HG02970 (cell line): ENCODE data around the gene MELTF.
A peak's percentile ranks its signal among the peaks of the same experiment; 100 is the strongest.

Source experiments
- ATAC-seq: cut with Tn5 transposase; IDR thresholded peaks from one replicate; pipeline ENCODE4 v1.9.1; 2021; ENCODE audit warnings: mild to moderate bottlenecking, moderate library complexity, moderate number of reproducible peaks; ENCODE audit not compliant: unreplicated experiment, low FRiP score

The MELTF gene

DNA sequence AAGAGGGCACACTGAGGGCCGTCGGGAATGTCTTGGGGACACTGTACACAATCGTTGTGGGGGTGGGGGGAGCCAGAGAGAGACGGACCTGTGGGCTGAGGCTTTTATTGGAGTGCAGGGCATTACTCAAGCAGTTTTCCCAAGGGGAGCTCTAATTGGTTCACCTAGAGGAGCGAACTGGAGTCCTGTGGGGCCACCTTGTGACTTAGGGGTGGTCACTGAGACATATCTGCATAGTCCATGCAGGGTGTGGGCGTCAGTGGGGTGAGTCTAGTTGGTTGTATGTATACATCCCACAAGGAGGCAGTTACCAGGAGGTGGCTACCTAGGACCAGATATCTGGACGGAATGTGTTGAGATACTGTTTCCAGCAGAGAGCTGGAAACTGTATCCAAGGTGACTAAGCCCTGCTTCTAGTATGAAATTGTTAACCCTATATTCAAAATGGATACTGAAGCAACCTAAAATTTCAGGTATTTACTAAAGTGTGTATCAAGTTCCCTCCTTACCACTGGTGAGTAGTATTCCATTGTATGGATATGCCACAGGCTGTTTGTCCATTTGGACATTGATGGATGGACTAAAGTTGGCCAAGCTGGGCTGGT is 58.4 kb downstream of the MELTF start:
- no peak for ATAC-seq

DNA sequence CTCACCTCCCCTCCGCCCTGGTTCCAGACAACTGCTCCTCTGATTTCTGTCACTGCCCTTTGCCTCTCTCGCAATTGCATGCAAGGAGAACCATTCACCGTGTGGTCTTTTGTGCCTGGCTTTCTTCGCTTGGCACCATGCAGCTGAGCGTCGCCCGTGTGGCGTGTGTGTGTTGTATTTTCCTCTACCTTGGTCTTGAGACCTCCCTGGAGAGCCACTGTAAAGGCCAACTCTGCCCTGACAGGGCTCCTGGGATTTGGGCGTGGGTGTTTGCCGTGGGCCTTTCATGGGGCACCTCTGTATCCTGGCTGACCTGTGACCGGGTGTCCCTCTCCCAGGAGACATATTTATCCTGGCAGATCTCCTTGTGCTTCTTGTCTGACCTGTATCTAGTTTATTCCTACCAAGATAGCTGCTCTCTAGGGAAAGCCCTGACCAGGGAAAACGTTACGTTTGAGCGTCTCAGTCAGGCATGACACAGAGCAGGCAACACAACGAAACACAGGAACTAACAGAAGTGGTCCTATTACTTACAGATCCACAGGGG is 59.0 kb downstream of the MELTF start:
- ATAC-seq = no peak

DNA sequence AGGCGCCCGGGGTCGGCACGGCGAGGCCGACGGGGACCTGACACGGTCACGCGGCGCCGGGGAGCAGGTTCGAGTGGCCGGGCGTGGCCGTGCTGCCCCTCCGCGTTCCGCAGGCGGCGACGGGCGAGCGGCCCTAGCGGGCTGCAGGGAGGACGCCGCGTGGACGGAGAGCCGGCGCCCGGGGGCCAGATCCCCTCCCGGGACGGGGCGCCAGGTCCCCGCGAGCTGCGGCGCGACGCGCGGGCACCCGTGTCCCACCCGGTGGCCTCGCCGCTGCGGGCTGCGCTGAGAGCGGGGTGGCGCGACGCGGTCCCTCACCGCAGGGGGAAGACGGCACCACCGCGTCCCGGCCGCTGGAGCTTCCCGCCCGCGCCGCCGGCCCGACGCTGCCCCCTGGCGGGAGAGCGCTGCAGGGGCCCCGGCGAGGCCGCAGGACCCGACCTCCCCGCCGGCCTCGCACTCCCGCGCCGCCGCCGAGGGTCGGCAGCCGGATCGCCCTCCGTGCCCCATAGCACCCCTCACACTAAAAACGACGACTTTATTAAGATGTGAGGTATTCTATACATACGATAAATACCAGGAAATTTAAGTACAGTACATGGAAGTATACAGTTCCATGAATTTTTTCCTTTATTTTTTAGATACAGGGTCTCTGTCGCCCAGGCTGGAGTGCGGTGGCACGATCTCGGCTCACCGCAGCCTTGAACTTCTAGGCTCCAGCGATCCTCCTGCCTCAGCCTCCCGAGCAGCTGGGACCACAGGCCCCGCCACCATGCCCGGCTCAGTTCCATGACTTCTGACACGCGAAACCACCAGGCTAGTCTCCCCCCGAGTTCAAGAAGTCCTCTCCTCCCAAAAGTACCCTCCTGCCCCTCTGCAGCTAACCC is 59.7 kb downstream of the MELTF start:
- ATAC-seq = peak; percentile 58

DNA sequence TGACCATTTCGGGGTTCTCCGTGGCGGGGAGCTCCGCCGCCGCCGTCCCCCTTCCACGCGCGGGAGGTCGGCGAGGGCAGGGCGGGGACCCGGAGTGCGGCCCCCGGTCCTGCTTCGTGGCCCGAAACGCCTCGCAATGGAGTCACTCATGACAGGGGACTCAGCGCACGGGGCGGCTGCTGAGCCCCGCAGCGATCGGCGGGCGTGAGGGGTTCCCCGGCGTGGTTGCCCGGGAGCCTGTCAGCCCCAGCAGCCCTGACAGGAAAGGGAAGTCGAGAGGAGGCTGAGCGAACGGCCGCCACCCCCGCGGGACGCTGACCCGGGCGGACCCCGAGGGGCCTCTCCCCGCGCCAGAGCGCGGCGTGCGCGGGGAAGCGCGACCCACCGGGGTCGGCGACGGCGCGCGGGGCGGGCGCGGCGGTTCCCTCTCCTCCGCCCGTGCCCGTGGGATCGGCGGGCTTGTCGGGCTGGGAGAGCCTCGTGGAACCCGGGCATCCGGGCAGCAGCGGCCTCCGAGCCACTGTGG is 60.4 kb downstream of the MELTF start:
- ATAC-seq = peak; percentile 40

DNA sequence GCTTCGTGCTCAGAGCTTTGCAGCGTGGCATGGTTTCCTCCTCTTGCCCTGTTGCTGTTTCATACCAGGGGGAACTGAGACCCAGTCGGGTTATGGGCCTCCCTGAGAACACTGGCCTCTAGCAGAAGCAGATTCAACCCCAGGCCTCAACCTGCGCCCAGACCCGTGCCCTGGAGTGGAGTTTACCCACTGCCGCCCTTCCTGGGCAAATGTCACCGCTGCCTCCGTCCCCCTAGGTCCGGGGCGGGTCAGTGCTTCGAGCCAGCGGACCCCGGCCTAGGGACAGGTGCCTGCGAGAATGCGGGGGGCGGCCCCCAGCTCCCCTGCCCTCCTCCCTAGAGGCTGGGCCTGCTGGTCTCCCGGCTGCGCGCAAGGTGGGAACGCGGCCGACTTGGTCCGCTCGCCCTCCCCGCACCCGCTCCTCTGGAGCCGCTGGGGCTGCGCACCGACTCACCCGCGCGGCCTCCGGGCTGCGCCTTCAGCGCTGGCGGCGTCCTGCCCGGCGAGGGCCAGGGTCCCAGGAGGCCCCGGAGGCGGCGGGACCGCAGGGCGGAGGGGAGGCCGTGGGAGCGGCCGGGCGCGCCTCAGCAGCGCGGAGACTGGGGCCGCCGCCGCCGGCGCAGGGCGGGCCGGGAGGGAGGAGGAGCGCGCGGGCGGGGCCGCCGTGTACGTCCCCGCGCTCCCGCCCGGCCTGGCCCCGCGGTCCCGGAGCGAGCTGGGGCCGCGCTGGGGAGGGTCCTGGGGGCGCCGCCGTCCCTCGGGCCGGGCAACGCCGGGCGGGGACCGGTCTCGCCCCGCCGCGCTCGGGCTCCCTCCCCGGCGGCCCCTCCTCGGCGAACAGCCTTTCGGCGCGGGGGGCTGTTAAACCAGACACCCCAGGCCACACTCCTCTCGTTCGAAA is 61.1 kb downstream of the MELTF start, which contains the start of gene PIGZ:
PIGZ (minus strand) TSS at position 601 of the 901 bp plus-strand sequence. CDS start 16,802 bp downstream, outside the sequence.
- peak; percentile 43 for ATAC-seq

DNA sequence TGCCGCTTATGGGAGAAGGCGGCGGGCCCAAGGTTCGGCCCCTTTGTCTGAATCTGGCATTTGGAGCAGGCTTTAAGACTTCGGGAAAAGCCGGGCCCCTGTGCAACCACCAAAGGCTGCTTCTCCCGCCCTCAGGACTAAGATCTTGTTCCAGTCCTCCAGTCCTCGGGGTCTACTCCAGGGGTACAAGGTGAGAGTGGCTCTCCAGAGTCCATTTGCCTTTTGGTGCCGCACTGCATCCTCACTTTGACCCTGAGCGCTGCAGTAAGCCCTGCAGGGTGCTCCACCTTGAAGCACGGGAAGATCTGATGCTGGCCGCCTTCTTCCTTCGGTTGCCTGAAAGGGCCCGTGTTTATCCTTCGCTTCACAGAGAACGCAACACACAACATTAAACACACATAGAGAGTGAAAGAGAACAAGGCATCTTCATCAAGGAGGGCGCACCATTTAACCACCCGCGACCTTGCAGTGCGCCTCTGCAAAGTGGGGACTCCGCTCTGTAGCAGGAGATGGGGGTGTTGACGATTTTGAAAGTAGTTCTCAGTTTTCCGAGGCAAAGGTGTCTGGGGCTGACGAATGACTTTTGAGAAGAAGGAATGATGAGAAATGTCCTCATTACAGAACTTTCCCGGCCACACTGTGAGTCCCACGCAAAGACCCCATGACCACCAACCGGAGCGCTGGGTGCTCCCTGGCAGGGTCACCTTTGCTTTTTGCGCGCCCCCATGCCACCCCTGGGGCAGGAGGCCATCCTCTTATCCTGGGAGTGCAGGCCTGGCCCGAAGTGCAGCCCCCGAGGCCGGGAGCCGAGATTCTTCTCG is 62.0 kb downstream of the MELTF start:
- ATAC-seq = no peak

DNA sequence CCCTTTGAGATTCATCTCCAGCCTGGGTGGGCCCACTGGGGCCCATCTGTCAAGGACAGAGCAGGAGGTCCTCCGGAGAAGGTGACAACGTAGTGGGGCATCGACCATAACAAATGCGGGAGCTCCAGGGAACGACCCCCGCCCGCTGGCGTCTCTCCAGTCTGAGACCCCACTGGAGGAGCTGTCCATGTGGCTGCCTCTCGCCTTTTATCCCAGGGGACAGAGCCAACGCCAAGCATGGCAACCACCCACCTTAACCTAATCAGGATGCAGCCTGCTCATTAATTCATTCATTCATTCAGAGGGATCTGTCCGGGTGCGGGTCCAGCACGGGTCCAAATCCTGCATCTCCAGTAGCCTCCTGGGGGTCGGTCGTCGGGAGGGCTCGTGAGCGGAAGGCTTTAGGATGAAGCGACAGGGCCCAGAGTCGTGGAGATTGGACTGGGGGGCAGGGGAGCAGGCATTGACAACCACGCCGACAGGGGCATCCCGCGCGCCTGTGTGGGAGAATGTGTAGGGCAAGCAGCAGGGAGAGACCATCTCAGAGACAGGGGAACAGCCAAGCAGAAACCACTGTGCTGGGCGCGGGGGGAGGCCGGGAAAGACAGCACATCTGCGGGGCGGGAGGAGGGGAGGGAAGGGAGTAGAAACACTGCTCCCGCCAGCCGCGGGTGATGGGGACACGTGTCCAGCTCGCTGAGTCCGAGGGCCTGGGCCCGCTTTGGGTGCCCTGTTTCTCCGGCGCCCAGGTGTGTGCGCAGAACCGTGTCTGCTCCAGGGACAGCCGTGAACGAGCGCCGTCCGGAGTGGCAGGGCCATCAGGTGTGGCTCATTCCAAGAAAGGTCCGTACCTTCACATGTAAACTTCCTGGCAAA is 62.9 kb downstream of the MELTF start:
- no peak for ATAC-seq

DNA sequence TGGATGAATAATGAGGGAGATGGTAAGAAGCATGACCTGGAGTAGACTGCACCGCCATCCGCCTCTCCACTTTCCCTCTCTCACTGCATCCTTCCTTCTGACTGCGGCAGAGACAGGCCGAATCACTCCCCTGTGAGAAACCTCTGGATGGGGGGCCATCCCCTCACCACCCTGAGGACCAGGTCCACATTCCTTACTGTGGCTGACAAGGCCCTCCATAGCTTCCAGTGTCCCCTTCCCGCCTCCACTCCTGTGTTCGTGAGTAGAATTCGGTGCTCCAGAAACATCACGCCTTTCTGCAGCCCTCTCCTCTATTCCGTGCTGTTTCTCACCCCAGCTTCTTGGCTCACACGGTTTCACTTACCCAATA is 63.8 kb downstream of the MELTF start:
- no peak for ATAC-seq

DNA sequence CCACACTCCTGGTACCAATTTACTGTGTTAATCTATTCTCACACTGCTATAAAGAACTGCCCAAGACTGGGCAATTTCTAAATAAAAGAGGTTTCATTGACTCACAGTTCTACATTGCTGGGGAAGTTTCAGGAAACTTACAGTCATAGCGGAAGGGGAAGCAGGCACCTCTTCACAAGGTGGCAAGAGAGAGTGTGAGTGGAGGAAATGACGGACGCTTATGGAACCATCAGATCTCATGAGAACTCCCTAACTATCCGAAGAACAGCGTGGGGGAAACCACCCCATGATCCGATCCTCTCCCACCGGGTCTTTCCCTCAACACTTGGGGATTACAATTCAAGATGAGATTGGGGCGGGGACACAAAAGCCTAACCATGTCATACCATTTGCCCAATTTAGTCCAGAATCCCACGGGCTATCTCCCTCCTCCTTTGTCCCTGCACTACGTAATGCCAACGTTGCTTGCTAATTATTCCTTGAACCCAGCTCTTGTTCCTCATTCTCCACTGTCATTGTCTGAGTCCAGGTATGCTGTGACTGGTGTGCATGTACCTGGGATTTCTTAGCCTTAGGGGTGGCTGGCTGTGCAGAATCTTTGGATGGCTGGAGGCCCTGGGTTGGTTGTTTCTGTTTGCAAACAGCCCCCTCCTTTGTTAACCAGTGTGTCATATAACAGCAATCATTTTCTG is 64.4 kb downstream of the MELTF start:
- no peak for ATAC-seq

DNA sequence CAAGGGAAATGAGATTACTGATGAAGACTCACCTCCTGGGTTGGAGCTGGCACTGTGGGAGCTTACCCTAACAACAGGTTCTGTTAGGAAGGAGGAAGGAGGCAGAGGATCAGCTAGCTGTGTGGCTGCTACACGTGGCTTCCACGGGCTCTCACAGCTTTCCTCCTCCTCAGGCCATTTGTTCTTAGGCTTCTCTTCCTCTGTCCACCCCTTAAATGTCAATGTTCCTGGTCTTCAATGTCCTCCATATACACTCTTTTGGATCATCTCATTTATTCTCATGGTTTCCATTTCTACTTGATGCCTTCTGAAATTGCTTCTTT is 66.0 kb downstream of the MELTF start:
- no peak for ATAC-seq

DNA sequence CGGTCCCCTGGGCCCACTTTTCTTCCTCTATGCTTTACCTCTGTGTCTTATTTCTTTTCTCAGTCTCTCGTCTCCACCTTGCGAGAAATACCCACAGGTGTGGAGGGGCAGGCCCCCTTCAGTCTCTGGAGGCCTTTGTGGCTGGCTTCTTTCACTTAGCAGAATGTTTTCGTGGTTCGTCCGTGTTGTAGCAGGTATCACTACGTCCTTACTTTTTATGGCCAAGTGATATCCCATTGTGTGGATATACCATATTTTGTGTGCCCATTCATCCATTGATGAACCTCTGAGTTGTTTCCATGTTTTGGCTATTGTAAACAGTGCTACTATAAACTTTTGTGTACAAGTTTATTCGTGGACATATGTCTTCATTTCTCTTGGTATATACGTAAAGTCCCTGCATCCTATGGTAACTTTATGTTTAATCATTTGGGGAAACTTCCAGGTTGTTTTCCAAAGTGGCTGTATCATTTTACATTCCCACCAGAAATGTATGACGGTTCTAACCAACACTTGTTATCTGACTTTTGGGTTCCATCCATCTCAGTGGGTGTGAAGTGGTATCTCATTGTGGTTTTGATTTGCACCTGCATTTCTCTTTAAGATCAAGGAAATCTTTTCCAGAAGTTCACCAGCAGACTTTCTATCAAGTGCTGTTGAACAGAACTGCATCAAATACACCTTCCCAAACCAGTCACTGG is 66.5 kb downstream of the MELTF start:
- no peak for ATAC-seq

DNA sequence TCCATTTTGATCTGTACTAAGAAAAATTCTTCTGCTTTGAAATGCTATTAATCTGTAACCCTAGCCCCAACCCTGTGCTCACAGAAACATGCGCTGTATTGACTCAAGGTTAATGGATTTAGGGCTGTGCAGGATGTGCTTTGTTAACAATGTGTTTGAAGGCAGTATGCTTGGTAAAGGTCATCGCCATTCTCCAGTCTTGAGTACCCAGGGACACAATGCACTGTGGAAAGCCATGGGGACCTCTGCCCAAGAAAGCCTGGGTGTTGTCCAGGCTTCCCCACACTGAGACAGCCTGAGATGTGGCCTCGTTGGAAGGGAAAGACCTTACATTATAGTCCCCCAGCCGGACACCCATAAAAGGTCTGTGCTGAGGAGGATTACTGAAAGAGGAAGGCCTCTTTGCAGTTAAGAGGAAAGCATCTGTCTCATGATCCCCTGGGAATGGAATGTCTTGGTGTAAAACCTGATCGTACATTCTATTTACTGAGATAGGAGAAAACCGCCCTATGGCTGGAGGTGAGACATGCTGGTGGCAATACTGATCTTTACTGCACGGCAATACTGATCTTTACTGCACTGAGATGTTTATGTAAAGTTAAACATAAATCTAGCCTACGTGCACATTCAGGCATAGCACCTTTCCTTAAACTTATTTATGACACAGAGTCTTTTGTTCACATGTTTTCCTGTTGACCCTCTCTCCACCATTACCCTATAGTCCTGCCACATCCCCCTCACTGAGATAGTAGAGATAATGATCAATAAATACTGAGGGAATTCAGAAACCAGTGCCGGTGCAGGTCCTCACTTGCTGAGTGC is 67.3 kb downstream of the MELTF start:
- ATAC-seq = no peak

DNA sequence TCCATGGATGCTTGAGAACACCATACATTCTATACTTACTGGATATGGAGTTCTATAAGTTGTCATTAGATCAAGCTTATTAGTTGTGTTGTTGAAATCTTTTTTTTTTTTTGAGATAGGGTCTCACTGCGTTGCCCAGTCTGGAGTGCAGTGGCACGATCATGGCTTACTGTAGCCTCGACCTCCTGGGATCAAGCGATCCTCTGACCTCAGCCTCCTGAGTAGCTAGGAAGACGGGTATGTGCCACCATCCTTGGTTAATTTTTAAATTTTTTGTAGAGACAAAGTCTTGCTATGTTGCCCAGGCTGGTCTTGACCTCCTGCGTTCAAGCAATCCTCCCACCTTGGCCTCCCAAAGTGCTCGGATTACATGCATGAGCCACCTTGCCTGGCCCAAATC is 74.8 kb downstream of the MELTF start:
- no peak for ATAC-seq
